Nucleus accumbens (tissue), 56 donors: ENCODE data around the gene CEP85.
"Not testable (repeated sequence)": the region's sequence is repeated elsewhere in the genome, so short reads cannot be mapped to it uniquely, and the experiment has no call there.

ENCODE experiments used
- DNase-seq, 56 donors: peaks; one replicate each; lab custom pipeline; 2025; lab: John Stamatoyannopoulos, UW

Gene CEP85

DNA sequence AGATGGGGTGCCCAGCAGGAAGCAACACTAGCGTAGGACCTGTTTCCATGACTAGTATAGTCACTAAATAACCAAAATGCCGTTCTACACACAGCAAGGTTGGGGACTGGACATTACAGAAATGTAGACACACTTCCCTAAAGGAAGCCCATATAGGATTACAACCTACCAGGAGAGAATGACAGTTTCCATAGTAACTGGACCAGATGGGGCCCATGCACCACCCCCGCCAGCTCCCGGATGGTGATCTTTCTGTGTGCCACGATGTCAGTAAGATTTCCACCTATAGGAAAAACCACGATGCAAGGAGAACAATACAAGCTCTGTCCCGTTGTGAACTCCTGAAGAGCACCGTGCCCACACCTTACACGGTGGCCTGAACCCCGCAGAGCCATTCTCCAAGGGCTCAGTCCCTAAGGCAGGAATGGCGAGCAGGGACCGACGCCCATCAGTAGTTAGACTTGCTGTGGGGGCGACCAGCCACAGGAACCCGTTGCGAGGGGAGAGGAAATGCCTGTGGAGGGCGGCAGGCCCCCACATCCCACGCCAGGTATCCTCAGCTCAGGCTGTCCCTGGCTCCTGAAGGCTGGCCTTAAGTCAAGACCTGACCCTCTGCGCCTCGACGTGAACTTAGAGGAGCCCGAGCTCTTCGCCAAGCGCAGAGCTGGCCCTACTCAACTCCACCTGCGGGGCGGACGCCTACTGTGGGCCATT lies 13.6 kb upstream of the CEP85 start:
- DNase-seq = no peak

DNA sequence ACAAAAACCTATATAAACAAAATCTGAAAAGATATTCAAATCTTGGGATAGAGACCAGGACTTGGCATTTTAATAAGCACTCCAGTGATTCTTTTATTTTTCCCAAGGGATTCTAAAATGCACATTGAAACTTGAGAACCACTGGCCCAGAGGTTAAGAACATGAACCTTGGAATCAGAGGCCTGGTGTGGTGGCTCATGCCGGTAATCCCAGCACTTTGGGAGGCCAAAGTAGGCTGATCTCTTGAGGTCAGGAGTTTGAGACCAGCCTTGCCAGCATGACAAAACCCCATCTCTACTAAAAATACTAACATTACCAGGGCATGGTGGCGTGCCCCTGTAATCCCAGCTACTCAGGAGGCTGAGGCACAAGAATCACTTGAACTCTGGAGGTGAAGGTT lies 12.9 kb upstream of the CEP85 start:
- DNase-seq = no peak

DNA sequence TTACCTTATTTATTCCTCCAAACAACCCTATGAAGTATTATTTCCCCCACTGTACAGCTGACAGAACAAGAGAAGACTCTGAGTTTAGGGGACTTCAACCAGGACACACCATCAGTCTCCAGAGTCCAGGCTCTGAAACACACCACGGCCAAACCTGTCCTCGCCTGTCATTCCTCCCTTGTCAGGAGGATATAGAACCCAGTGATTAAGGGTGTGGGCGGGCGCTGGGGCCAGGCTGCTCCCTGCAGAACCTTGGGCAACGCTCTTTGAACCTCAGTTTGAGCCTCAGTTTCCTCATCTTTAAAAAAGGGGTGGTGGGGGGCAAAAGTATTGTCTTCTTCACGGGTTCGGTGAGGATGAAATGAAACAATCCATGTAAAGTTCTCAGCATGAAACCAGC lies 9.4 kb upstream of the CEP85 start:
- no peak for DNase-seq

DNA sequence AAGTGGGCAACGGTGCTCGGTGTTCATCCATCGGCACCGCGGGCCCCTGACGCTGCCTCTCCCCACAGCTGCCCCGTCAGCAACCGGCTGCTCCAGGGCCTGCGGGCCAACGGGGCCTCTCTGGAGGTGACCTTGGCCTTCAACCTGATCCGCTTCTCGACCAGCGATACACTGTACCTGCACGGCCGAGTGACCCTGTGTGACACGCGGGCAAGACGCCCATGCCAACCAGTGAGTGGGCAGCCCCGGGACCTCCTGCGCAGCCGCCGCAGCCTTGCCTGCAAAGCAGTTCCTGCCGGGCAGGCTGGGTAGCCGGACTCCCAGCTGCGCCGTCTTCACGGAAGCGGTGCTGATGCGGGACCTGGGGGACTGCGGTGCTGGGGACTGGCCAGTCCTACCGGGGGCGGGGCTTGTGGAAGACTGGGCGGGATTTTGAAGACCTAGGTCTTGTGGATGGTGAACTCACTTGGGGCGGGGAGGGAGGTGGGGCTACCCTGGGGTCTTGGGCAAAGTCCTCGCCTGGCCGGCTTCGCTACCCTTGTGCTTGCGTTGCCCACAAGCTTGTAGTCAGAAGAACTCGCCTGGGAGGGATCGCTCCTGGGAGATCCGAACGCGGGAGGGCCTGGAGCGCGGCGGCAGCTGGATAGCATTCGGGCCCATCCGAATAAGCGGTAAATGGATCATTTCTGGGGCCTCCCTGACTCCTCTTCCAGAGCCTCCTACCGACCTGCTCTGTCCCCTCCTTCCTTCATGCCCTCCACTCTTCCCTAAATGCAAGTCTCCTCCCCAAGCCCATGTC lies 8.8 kb upstream of the CEP85 start:
- DNase-seq = peak in 44 of 56 donors; percentile 4 to 63 (median 28)

DNA sequence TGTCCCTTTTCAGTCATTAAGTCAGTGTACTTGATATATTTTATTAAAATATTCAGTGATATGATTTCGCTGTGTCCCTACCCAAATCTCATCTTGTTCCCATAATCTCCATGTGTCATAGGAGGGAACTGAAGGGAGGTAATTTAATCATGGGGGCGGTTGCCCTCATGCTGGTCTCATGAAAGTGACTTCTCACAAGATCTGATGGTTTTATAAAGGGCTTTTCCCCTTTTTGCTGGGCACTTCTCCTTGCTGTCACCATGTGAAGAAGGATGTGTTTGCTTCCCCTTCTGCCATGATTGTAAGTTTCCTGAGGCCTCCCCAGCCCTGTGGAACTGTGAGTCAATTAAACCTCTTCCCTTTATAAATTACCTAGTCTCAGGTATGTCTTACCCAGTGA lies 3.3 kb upstream of the CEP85 start:
- not testable (repeated sequence) for DNase-seq

DNA sequence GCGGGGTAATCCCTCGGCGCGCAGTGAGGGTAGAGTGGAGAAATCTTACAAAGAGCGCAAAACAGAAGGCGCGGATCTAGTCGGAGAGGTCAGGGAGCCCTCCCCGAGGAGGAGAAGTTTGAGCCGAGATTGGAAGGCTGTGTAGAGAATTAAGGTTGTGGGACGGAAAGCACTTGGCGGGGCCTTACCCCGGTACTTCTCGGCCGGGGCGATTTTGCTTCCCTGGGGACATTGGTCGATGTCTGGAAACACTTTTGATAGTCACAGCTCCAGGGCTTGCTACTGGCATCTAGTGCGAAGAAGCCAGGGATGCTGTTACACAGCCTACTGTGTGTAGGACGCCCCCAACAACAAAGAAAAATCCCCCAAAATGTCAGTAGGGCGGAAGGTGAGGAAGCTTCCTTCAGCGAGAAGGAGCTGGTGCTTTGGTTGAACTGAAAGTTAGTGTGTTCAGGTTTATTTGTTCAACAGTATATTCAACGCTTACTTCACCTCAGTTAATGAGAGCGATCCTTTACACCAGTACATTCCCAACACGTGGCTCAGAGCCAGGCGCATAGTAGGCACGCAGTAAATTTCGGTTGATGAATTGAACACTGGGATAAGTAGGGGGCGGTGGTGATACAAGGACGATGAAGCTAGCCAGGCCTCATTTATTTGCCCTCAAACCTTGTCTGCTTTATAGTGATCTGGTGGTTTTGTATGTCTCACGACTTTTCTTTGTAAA lies 807 bp downstream of the CEP85 start:
- DNase-seq = peak in 13 of 56 donors; percentile 1 to 47 (median 18)

DNA sequence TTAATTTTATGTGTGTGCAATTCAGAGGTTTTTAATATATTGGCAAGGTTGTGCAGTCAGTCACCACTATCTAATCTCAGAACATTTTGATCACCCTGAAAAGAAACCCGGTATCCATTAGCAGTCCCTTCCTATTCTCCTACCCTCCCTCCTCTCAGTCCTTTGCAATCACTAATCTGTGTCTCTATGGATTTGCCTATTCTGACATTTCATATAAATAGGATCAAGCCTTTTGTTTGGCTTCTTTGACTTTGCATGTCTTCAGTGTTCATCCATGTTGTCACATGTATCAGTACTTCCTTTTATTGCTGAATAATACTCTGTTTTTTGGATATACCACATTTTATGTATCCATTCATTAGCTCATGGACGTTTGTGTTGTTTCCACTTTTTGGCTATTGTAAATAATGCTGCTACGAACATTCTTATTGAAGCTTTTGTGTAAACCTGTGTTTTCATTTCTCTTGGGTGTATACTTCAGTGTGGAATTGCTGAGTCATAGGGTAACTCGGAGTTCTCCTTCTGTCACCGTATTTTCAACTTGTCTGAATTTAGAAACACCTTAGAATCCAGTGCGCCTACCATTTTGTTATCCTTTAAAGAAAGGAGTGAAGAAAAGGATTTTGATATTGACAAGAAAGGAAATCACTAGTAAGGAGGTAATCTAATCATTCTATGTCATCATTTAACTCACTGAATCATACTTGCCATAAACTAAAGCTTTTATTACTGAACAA lies 3.4 kb downstream of the CEP85 start:
- DNase-seq = no peak

DNA sequence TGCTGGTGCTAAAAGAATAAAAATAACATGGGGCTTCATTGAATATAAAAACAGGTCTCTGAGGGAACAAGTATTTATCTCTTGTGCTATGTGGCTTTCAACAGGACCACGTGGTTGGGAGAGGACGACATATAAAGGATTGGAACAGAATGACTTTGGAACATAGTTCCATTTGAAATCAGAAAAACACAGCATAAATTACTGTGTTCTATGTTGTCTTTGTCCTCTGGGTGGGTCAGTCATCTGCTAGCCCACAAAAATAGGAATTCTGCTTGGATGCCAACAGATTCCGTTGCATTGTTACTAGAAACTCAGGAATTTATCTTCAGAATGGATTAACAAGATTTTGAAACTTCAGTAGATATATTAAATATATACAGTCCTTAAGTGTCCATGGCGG lies 5.9 kb downstream of the CEP85 start:
- peak in 13 of 56 donors; percentile 0 to 43 (median 18) for DNase-seq

DNA sequence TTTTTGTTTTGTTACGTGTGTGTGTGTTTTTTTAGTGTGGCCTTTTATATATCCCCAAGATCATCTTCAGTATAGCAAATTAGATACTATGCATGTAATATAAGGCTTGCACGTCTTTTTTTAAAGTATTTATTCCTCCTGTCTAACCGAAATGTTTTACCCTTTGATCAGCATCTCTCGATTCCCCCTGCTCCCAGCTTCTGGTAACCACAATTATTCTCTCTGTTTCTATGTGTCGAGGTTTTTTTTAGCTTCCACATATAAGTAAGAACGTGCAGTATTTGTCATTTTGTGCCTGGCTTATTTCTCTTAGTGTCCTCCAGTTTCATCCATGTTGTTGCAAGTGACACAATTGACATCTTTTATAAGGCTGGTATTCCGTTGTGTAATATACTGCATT lies 18.7 kb downstream of the CEP85 start:
- no peak for DNase-seq

DNA sequence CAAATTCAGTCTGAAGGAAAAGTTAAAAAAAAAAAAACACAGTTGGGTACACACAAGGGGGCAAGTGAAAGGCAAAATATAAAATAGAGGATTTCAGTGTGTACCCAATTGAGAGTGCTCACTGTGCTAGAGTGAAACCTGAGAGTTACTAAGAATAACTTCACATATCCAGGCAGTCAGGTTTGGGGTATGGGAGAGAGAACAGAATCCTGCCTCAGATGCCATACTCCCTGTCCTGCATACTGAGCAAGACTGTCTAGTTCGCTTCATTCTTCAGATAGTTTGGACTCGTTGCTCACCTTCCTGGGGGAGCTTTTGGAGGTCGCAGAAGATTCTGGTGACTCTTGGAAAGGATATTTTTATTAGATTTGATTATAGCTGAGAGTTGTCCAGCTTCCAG lies 20.4 kb downstream of the CEP85 start:
- DNase-seq = no peak

DNA sequence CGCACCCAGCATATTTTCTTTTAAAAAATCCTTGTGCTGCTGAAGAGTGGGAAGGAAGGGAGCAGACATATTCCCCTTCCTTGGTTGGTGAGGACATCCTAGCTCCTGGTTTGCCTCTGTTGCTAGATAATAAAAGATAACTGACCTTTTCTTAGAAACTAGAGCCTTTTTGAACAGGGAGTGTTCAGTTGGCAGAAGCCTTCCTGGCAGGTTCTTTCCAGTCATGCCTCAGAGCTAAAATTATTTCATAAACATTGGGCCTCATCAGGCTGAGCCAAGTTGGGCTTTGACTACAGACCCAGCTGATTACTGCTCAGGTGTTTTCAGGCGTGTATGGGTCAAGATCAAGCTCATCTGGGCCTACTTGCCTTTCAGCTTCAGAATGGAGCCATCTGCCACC lies 23.2 kb downstream of the CEP85 start:
- DNase-seq = no peak

DNA sequence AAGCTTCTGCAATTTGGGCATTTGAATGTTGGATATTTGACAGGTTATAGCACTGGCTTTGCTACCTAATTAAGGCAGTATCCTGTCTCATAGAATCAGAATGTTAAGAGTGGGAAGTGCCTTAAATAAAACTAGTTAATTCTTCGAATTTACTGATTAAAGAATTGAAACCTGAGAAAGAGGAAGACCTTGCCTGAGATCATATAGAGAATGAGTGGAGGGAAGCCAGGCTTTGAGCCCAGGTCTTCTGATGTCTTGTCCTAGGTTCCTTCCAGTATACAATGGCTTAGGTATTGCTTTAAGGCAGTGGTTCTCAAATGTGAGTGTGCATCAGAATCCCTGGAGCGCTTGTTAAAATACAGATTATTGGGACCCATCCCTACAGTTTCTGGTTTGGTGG lies 25.0 kb downstream of the CEP85 start:
- DNase-seq = no peak

DNA sequence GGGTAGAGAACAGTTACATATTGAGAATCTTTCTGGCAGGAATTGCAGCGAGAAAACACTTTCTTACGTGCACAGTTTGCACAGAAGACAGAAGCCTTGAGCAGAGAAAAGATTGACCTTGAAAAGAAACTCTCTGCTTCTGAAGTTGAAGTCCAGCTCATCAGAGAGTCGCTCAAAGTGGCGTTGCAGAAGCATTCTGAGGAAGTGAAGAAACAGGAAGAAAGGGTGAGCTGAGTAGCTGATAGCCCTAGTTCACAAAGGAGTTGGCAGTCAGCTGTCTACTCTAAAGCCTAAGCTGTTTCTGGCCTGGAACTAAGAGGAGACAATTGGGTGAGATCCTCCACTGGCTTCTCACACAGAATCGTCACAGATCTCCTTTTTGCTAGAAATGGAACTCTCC lies 25.6 kb downstream of the CEP85 start:
- DNase-seq = no peak

DNA sequence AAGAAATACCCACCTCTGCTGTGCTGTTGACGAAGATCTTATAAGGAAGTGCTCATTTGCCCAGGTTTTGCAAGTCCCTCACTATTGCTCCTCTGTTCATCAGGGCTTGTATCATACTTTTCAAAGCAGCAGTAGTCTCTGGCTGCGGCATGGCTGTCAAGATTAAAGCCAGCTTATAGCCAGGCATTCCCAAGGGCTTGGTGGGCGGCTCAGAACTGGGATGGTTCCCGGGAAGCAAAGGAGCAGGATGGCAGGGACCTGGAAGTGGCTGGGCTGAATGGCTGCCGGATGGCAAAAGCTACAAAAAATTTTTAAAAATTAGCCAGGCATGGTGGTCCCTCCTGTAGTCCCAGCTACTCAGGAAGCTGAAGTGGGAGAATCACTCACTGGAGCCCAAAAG lies 29.2 kb downstream of the CEP85 start:
- DNase-seq = no peak

DNA sequence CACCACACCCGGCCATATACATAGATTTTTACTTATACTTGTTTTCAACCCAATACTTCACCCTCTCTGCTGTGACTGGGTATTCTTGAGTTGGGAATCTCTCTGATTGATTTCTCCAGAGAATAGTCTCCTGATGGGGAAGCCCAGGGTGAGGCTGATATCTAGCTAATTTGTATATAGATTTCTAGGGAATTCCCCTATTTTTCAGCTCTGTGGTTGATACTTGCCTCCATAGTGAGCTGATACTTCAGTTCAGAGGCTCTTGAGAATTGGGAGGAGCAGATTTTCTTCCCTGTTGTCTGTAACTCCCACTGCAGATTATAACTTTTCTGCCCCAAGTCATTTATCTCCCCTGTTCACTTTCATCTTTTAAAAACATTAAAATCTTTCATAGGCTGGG lies 31.4 kb downstream of the CEP85 start:
- DNase-seq = no peak

DNA sequence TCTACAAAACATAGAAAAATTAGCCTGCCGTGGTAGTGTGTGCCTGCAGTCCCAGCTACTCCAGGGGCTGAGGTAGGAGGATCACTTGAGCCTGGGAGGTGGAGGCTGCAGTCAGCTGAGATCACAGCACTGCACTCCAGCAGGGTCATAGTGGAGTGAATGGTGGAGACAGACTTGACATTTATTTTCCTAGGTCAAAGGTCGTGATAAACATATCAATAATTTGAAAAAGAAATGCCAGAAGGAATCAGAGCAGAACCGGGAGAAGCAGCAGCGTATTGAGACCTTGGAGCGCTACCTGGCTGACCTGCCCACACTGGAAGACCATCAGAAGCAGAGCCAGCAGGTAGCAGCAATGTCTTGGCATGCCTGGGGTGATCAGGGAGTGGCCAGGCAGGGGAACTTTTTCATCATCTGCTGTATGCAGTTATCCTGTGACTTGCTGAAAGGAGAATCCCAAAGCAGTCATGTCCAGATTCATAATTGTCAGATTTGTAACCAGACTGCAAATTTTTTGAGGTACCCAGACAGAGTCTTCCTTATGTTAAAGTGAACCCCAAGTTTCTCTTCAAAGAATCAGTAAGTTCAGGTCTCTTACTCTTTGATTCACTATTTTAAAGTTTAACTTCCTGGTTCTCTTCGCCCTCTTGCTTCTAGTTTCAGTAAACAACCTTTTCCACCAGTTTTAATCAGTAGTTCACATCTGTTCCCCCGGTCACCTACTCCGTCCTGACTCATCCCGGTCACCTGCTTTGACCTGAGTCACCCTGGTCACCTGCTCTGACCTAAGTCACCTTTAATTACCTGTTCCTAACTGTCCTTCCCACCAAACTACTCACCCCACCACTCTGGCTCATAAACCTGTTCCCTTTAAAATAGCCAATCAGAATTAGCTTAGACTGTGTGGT lies 34.5 kb downstream of the CEP85 start:
- no peak for DNase-seq

DNA sequence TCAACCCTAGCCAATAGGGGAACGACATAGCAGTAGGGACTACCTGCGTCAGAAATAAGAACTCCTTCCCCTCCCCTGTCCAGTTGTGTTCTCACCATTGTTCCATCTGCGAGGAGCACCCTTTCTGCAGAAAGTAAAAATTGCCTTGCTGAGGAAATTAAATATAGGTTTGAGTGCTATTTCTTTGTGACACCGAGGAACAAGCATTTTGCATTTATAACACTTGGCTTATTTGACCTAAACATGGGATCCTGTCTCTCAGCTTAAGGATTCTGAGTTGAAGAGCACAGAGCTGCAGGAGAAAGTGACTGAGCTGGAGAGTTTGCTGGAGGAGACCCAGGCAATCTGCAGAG lies 35.2 kb downstream of the CEP85 start:
- DNase-seq = no peak

DNA sequence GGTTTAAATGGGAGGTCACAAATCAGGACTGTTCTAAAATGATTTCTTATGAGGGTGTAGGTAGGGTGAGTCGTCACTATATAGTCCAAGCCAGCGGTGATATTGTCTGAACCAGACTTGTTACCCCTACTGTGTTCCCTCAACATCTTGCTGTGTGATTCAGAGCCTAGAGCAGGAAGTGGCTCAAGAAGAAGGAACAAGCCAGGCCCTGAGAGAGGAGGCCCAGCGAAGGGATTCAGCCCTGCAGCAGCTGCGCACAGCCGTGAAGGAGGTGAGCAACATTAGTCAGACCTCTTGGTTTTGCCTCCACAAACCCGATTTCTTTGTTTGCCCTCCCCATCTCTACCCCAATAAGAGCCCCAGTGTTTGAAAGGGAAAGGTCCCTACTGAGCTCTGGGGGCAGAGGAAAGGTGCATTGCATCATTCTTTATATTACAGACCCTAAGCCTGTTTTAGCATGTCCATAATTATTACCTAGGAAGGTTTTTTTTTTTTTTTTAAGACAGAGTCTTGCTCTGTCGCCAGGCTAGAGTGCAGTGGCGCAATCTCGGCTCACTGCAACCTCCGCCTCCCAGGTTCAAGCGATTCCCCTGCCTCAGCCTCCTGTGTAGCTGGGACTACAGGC lies 40.9 kb downstream of the CEP85 start:
- DNase-seq = no peak
